ENCODE results near the gene MIA2. TPM values are rescaled to one million over a fixed set of nuclear protein-coding genes. Genes with fewer than 3 reads are reported as not detected.
"Not testable (repeated sequence)": the region's sequence is repeated elsewhere in the genome, so short reads cannot be mapped to it uniquely, and the experiment has no call there.

The MIA2 gene
- total and polyA plus RNA-seq, 9 of the 15 experiments (the other 6 are each of a cell fraction or from before 2014, with no cell fraction given) = 6.0 to 21.8 (median 12.8) TPM

DNA sequence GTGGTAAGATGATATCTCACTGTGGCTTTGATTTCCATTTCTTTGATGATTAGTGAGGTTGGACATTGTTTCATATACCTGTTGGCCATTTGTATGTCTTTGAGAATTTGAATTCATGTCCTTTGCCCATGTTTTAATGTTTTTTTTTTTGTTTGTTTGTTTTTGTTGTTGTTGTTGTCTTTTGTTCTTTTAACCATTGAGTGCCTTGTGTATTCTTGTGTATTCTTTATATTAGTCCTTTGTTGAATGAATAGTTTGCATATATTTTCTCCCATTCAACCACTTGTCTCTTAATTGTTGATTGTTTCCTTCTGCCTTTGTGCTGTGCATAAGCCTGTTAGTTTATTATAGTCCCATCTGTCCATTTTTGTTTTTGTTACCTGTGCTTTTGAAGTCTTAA, 126.6 kb downstream of the MIA2 start (continued):
- TF ChIP-seq, protein P1, sequence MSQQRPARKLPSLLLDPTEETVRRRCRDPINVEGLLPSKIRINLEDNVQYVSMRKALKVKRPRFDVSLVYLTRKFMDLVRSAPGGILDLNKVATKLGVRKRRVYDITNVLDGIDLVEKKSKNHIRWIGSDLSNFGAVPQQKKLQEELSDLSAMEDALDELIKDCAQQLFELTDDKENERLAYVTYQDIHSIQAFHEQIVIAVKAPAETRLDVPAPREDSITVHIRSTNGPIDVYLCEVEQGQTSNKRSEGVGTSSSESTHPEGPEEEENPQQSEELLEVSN (IDR thresholded peaks at IDR 0.05; ENCODE audit: borderline replicate concordance in 1 of 2, extremely low read depth in 1 of 2, insufficient read depth in 1 of 2, insufficient read length in 1 of 2, low read depth in 1 of 2, low read length in 1 of 2, poor library complexity in 1 of 2, severe bottlenecking in 1 of 2) = no peak
- TF ChIP-seq JUND (IDR thresholded peaks at IDR 0.05; ENCODE audit: borderline replicate concordance, low read depth, low read length) = no peak
- no peak for TF ChIP-seq JUND (tag; IDR thresholded peaks at IDR 0.05; ENCODE audit: borderline replicate concordance, low read depth, low read length)
- no peak for TF ChIP-seq TARDBP (IDR thresholded peaks at IDR 0.05)
- no peak for TF ChIP-seq MEIS2 (IDR thresholded peaks at IDR 0.05; ENCODE audit: partially characterized antibody)
- no peak for TF ChIP-seq CCAR2 (IDR thresholded peaks at IDR 0.05; ENCODE audit: low read depth, low read length)
- no peak for TF ChIP-seq KHSRP (IDR thresholded peaks at IDR 0.05)

DNA sequence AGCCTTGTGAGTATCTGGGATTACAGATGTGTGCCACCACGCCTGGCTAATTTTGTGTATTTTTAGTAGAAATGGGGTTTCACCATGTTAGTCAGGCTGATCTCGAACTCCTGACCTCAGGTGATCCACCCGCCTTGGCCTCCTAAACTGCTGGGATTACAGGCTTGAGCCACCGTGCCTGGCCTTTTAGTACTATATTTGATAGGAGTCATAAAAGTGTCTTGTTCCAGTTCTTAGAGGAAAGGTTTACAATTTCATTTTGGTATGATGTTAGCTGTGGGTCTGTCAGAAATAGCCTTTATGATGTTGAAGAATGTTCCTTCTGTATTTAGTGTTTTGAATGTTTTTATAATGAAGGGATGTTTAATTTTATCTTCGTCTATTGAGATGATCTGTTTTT, 127.8 kb downstream of the MIA2 start:
- H3K9ac ChIP-seq (ENCODE audit: insufficient read depth in 1 of 2, low read depth in 2 of 2, low read length in 2 of 2); H2AFZ ChIP-seq (ENCODE audit: low read depth, low read length); H3K9me1 ChIP-seq (ENCODE audit: control insufficient read depth, insufficient read depth, low read length); BruUV-seq (replicated peaks); H3K27ac ChIP-seq (ENCODE audit: extremely low read depth, low read depth, low read length); H3K36me3 ChIP-seq (ENCODE audit: control insufficient read depth, insufficient read depth, low read length); POLR2A ChIA-PET; H3K4me3 ChIP-seq; H3K79me2 ChIP-seq (ENCODE audit: control insufficient read depth, insufficient read depth, low read length); FAIRE-seq; intact Hi-C loops (cut with micrococcal nuclease); H3K27me3 ChIP-seq (ENCODE audit: control insufficient read depth in 2 of 2, insufficient read depth in 2 of 2, low read length in 2 of 2); H3K4me2 ChIP-seq (ENCODE audit: insufficient read depth, low read length); DNase-seq (ENCODE audit: extremely low read depth in 1 of 4, low spot score in 3 of 4); H4K20me1 ChIP-seq (replicated peaks; ENCODE audit: control insufficient read depth, insufficient read depth, low read length); ATAC-seq; H3K4me1 ChIP-seq (replicated peaks in 1 of 2; ENCODE audit: control insufficient read depth in 2 of 2, insufficient read depth in 2 of 2, low read length in 2 of 2); H3K9me3 ChIP-seq (replicated peaks; ENCODE audit: control insufficient read depth, insufficient read depth, low read depth, low read length); CTCF ChIA-PET (ENCODE audit: low intra/inter-chr PET ratio): not testable (repeated sequence)
- 67% methylated on average over 5 of the region's 5 CpGs for WGBS (ENCODE audit: insufficient coverage, low coverage, missing lambda C conversion rate)
- in situ Hi-C loops (cut with MboI) = loop anchor here (10.0 kb wide), 1 partner anchor 247 kb away; the partner anchor contains the start of gene GEMIN2
